ENCODE data around the gene SSH3.

GRCh38 chr11:67345920-67346819, 42.8 kb downstream of the SSH3 start:
- TF ChIP-seq CTCF (IDR thresholded peaks at IDR 0.05): peak; percentile 21 to 86 (median 75)
- TF ChIP-seq POLR2A (IDR thresholded peaks at IDR 0.05): peak in 2 of 3 donors; percentile 8 to 12
